GM21528 (cell line): ENCODE data around the gene MS4A10.
A peak's percentile ranks its signal among the peaks of the same experiment; 100 is the strongest.
"Not testable (repeated sequence)": the region's sequence is repeated elsewhere in the genome, so short reads cannot be mapped to it uniquely, and the experiment has no call there.

Source experiments
- ATAC-seq: cut with Tn5 transposase; IDR thresholded peaks from one replicate; pipeline ENCODE4 v1.9.1; 2021; ENCODE audit warnings: mild to moderate bottlenecking, moderate library complexity; ENCODE audit not compliant: unreplicated experiment, low FRiP score

The MS4A10 gene

DNA sequence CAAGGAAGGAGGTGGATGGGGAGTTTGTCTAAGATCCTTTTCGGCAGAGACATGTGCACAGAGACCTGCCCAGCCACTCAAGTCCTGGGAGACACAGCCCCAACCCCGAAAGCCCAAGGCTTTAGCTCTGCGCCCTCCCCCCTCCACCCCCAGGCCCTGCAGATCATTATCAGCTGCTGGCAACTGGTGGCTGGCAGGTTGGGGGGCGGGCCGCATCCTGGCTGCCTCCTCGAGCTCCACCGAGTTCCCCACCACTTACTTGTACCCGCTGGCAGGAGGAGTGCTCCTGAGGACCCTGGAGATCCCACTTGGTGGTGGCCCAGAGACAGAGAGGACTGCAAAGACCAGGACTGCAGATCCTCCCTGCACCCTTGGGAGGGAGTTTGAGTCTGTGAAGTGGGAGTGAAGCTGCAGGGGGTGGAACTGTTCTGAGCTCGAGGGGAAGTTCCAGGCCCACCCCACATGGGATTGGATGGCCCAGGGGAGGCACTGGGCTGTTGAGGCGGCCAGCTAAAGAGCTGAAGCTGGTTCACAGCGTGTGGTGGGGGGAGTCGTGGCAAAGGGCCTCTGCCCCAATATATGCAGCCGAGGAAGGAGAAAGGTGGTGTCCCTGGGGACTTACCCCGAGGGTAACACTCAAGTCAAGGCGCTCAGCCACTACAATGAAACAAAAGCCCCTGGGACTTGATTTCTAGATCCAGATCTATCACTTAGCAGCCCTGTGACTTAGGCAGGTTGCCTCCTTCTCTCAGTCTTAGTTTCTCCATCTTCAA, 36.9 kb downstream of the MS4A10 start:
- ATAC-seq = no peak

DNA sequence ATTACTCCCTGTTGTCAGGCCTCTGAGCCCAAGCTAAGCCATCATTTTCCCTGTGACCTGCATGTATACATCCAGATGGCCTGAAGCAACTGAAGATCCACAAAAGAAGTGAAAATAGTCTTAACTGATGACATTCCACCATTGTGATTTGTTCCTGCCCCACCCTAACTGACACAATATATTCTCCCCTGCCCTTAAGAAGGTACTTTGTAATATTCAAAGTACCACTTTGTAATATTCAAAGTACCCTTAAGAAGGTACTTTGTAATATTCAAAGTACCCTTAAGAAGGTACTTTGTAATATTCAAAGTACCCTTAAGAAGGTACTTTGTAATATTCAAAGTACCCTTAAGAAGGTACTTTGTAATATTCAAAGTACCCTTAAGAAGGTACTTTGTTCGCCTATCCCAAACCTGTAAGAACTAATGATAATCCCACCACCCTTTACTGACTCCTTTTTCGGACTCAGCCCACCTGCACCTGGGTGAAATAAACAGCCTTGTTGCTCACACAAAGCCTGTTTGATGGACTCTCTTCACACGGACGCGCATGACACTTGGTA, 38.7 kb downstream of the MS4A10 start:
- not testable (repeated sequence) for ATAC-seq

DNA sequence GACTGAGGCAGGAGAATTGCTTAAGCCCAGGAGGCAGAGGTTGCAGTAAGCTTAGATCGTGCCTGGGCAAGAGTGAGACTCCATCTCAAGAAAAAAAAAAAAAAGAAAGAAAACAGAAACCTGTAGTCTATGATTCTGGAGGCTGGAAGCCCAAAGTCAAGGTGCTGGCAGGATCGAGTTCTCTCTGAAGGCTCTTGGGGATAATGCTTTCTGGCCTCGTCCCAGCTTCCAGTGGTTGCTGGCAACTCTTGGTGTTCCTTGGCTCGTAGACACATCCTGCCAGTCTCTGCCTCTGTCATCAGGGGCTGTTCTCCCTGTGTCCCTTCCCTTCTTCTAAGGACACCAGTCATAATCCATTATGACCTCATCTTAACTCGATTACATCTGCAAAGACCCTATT, 40.0 kb downstream of the MS4A10 start:
- ATAC-seq = no peak

DNA sequence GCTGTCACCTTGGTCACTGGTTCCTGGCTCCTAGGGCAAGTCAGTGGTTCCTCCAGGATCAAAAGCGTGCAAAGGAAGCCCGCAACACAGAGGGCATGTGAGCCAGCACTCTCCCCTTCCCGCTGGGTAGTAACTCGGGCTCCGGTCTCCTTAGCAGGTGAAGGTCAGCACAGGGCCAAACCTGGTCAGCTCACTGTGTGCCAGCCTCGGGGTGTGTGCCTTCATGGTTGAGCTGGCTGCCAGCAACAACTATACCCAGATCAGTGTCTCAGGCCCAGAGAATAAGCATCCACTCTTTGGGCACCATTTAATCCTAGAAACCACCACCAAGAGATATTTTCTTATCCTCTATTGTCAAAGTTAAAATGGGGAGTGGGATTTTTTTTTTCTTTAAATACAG, 40.7 kb downstream of the MS4A10 start:
- ATAC-seq = no peak

DNA sequence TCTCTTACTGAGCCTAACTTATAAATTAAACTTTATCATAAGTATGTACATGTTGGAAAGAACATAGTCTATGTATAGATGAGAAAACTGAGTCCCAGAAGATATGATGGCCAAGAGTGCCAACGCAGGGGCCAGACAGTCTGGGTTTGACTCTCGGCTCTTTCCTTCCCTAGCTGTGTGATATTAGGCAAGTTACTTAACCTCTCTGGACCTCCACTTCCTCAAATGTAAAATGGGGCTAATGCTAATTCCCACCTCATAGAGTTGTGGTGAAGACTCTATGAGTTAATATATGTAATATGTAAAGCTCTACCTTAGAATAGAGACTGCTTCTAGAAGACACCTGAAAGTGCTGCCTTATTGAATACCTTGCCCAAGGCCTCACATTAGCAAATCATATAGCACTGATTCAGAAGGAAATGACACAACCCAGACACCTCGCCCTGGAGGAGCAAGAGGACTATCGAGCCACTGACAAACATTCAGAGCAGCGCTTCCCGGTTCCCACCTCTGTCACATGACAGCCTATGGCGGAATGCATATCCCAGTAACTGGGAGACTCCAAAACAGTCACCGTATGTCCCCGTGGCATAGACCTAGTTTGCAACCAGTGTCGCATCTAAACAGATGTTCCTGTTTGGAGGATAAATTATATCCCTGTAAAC, 45.5 kb downstream of the MS4A10 start:
- ATAC-seq = no peak

DNA sequence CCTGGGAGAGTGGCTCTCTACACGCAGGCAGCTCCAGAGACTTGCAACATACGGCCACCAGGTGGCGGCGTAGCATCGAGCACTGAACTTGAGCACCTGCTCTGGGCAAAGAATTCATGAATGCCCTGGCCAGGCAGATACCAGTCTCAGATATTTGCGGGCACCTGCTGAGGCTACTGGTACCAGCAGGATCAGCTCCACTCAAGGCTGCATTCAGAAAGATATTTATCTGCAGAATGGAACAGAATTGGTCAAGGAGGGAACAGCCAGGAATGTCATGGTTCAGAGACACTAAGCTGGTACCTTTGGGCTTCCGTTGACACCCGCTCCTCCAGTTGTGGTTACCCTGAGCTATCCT, 46.0 kb downstream of the MS4A10 start:
- ATAC-seq = no peak

DNA sequence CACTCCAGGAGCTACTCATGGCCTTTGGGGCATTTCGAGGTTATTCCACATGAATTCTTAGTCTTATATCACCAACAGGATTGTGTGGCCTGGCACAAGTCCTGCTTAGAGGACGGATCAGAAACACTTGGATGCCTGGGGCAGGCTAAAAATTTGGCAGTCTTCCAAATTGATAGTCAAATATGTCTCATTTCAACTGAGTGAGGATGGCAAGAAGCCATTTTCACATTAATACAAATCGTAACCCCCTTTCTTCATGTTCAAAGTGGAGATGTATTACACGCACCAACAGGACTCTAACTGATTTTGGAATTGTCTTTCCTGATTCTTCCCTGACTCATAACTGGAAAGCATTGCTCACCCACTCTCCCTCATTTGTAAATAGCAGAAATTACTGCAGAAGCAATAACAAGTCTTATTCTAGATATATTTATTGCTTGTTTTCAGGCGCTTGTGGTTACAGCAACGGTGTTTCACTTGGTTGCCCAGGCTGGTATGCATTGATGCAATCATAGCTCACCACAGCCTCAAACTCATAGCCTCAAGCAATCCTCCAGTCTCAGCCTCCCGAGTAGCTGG, 46.5 kb downstream of the MS4A10 start:
- no peak for ATAC-seq

DNA sequence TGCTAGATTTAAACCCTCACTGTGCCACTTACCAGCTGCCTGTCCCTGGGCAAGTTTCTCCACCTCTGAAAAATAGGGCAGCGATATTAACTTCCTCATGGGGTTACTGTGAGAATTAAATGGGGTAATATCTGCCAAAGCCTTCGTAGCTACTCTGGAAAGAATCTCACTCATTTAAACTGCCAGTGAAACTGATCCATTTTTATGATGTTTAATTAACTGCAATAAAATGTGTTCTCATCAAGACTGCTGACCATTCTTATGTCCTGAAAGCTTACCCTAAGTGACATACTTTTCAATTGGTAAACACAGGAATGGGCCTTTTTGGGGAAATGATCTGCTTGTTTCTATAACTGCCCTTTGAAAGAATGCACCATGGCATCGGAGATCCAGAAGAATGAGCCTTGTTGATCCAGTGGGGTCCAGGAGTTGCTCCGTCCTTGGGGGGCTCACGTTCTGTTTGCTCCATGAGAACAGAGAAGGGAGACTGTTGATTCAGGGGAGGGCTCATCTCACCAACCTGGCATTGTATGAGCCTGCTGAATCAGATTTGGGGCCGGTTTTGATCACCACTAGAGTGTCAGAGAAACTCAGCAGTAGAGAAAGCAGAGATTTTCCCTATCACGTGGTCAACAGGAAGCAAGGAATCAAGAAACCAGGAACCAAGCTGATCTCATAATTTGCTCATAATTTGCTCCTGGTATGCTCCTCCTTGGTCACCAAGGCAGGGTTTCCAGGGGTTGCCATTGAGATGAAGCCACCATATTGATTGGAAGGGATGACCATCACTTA, 49.8 kb downstream of the MS4A10 start:
- ATAC-seq = no peak

DNA sequence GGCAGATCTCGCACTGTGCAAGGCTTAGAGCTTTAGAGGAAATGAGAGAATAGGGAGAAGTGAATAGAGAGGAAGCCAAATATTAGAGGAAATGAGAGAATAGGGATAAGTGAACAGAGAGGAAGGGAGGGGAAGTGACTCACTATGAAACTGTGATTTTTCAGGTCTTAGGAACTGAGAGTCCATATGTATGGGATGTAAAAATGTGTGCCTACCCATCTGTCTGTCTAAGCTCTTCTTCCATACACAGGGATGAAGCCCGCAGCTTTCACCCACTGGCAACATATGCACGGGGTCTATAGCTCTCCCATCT, 50.4 kb downstream of the MS4A10 start:
- ATAC-seq = no peak

DNA sequence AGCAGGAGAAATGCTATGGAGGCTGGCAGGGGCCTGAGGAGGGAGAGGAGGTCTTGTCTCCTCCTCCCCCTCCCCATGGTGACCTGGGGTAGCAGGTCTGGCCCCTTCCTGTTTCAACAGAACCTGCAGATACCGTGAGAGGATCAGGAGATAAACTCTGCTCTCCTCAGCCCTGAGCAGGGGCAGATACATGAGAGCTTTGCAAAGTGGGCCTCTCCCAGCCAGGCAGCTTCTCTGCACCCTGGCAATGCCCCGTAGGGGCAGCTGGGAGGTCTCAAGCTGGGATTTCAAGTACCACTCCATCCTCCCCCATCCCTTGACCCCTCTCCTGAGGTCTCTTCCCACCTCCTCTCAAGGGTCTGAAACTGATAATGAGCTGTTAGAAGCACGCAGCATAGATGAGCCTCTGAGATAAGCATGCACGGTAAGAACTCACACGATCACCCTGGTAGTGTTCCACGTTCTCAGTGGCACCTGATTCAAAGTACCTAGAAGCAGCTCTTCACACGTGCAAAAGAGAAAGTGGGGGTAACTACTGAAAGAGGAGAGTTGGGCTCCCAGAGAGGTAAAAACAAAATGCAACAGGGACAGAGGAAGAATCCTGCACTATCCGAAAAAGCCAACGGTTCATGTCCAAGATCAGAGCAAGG, 51.9 kb downstream of the MS4A10 start:
- no peak for ATAC-seq

DNA sequence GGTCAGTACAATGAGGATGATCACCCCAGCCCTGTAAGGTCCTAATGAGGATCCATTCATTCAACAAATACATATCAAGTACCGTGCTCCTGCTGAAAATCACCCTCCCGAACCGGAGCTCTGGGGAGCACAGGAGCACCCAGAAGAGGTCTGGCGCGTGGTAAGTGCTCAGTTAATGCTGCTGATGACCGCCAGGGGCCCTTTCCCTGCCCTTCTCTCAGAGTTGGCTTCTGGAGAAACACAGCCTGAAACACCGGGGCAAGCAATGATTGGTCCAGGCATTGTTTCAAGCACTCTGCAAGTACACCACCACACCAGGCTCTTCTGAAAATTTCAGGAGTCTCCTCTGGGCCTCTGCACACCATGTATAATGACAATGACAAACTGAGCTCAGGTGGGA, 53.0 kb downstream of the MS4A10 start:
- no peak for ATAC-seq

DNA sequence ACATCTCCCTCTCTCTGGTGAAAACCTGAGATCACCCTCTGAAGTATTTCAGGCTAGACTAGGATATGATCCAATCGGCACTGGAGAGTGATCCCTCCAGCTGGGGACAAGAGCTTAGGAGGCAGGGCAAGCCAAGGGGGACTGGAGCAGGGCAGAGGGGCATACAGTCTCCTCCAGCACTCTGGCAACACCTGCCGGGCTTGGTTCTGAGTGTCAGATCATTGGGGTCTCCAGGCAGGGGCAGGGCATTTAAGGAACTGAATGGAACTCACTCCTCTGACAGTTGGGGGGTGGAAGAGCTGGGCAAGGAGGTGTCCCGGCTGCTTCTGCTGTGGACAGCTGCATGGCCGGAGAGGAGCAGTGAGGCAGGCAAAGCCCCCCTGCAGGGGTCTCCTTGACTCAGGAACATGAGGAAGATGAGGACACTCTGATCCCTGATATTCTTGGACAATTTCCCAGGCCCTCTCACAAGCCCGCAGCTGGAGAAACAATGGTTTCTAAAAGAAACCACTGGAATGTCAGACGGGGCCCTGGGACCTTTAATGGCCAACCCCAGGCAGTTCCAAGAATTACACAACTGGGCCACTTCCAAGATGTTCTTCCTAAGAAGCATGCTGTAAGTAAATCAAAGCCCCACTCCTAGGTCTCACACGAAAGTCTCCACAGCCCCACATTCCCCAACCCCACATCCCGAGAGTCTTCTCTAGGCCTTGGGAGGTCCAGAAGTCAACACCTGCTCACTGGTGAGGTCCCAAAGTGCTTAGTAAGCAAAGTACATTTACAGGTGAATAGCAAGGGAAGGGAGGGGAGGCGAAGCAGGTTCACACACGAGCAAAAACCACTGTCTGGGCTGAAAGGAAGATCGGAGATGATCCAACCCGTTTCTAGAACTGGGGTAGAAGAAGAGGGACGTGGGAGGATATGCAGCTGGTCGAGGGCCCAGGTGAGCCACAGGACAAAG, 55.6 kb downstream of the MS4A10 start:
- ATAC-seq = no peak

DNA sequence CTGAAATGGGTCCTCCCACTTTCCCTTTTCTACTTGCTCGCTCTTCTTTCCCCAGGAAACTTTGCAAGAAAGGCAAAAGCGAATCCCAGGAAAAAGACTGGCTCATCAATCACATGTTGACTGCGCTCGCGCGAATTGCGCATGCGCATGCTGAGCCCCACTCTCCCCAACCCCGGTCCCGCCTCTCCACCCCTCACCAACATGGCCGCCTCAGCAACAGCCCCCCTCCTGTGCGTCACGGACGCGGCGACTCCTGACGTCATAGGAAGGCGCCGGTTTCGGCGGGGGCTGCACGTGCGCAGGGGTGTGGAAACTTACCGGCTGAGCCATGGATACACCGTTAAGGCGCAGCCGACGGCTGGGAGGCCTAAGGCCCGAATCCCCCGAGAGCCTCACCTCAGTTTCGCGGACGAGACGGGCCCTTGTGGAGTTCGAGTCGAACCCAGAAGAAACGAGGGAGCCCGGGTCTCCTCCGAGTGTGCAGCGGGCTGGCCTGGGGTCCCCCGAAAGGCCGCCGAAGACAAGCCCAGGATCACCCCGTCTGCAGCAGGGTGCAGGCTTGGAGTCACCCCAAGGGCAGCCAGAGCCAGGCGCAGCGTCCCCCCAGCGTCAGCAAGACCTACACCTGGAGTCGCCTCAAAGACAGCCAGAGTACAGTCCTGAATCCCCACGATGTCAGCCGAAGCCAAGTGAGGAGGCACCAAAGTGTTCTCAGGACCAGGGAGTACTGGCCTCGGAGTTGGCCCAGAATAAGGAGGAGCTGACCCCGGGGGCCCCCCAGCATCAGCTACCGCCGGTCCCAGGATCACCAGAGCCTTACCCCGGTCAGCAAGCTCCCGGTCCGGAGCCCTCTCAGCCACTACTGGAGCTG, 56.9 kb downstream of the MS4A10 start, which contains the start of gene CCDC86:
Gene CCDC86, plus strand, starts transcription at position 317 of the 871 bp plus-strand sequence. Its CDS starts 12 bp downstream, at position 329.
- peak; percentile 65 for ATAC-seq

DNA sequence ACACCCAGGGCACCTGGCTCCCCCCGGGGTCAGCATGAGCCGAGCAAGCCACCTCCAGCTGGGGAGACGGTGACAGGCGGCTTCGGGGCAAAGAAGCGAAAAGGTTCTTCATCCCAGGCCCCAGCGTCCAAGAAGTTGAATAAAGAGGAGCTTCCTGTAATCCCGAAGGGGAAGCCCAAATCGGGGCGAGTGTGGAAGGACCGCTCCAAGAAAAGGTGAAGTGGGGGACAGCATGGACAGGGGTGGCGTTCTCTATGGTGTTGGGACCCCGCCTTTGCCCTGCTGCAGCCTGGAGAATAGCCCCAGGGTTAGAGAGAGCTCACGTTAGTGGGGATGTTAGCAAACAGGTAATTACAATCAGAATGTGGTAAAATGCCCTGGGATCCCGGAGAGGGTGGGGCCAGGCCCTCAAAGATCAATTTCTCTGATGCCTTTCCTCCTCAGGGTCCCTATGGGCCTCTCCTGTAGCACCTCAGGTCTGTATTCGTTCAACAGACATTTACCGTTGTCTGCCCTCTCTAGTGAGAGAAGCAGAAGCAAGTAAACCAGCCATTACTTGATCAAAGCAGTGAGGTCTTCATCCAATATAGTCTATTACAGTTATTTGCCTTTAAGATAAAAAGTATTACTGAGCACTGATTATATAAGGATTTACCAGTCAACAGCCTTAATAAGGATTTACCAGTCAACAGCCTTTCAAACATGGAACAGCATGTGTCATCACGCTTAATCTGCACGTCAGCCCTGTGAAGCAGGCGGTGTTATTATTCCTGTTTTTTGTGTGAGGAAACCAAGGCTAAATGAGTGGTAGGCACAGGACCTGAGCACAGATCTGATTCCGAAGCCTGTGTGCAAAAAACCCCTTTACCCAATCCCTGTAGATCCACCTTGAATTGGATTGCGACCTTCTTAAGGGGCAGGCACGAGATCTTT, 57.8 kb downstream of the MS4A10 start:
- ATAC-seq = no peak

DNA sequence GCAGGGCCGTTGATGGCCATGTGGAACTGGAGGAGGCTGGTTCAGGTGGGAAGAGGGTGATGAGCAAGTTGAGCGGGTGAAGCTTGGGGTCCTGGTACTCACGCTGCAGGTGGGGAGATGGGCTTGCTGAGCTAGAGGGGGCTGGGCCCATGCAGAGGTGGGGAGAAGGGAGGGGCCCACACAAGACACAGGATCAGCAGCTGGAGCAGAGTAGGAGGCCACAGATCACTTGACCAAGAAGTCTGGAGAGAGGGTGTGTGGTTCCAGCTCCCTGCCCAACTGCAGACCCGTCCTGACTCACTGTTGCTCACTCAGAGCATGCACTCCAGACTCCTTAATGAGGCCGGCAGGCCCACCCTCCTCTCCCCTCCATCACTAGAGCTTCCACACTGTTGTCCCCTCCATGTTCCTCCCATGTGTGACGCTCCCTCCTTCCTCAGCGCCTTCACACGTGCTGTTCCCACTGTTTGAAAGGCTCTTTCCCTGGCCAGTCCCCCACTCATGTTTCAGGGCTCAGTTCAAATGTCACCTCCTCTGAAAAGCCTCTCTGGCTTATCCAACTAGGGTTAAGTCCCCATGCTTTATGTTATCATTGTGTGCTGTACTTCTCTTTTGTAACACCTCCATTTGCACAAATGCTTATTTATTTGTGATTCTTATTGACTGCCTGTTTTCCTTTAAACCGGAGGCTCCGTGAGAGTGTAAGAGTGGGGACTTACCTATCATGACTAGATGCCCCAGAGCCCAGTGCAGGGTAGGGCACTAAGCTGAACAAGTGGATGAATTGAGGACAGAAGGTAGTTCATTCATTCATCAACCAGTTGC, 59.1 kb downstream of the MS4A10 start:
- ATAC-seq = no peak

DNA sequence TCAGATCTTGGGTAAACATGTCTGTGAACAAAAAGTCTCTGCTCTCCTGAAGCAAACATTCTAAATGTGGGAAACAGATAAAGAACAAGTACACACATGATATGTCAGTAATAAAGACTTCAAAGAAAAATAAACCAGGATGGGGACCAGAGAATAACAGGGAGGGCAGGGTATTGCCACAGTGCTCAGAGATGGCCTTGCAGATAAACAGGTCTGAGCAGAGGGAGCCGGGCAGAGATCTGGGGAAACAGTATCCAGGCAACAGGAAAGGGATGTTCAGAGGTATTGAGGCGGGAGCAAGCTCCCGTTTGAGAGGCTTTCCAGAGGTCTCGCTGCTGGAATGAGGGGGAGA, 59.7 kb downstream of the MS4A10 start:
- ATAC-seq = no peak

DNA sequence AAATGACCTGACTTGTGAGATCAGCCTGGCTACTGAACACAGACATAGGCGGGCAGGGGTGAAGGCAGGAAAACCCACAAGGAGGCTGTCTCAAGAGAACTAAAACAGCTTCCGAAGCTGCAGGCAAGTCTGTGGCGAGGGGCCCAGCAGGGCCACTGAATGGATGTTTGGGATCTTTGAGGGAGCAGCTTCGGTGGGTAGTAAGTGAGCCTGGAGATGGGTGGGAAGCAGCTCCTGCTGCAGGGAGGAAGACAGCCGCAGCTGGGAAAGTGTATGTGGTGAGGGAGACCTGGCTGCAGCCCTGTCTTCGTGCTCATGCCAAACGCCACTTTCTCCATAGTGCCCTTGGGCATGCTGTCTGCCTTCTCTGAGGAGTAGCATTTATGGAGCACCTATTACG, 60.2 kb downstream of the MS4A10 start:
- ATAC-seq = no peak
